ENCODE measurements around the gene RASGRP1.

- TF ChIP-seq, protein P1, sequence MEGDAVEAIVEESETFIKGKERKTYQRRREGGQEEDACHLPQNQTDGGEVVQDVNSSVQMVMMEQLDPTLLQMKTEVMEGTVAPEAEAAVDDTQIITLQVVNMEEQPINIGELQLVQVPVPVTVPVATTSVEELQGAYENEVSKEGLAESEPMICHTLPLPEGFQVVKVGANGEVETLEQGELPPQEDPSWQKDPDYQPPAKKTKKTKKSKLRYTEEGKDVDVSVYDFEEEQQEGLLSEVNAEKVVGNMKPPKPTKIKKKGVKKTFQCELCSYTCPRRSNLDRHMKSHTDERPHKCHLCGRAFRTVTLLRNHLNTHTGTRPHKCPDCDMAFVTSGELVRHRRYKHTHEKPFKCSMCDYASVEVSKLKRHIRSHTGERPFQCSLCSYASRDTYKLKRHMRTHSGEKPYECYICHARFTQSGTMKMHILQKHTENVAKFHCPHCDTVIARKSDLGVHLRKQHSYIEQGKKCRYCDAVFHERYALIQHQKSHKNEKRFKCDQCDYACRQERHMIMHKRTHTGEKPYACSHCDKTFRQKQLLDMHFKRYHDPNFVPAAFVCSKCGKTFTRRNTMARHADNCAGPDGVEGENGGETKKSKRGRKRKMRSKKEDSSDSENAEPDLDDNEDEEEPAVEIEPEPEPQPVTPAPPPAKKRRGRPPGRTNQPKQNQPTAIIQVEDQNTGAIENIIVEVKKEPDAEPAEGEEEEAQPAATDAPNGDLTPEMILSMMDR (conservative IDR thresholded peaks at IDR 0.05), result no peak
- no peak for TF ChIP-seq EZH2 (IDR thresholded peaks at IDR 0.05; ENCODE audit: low read depth)
Measured at GRCh38 chr15:38533416-38533915, 31.1 kb downstream of the RASGRP1 start.

All from PC-9 (cell line).